H9 (cell line): ENCODE results near the gene UHRF1. TPM values are rescaled to one million over a fixed set of nuclear protein-coding genes. Genes with fewer than 3 reads are reported as not detected.

ENCODE experiments used
- DNase-seq: peaks from one replicate; pipeline ENCODE4 v3.0.0-alpha.2; 2017
- H2AFZ ChIP-seq: one replicate; pipeline ENCODE4 v1.6.1; 2013; ENCODE audit warnings: mild to moderate bottlenecking, low read length, control low read depth, moderate library complexity
- H2AK5ac ChIP-seq: 2 replicates; pipeline ENCODE4 v1.6.1; 2013; ENCODE audit warnings: low read length, control low read depth, mixed read lengths; ENCODE audit not compliant: insufficient read length
- H2BK120ac ChIP-seq: one replicate; pipeline ENCODE4 v1.6.1; 2013; ENCODE audit warnings: low read depth, mild to moderate bottlenecking, low read length, control low read depth, inconsistent platforms; ENCODE audit not compliant: poor library complexity, severe bottlenecking
- H2BK12ac ChIP-seq: 2 replicates; pipeline ENCODE4 v1.6.1; 2013; ENCODE audit warnings: low read length, control low read depth, mixed read lengths, low read depth; ENCODE audit not compliant: insufficient read length
- H2BK15ac ChIP-seq: 2 replicates; pipeline ENCODE4 v1.6.1; 2013; ENCODE audit warnings: low read depth, low read length, control low read depth
- H2BK20ac ChIP-seq: one replicate; pipeline ENCODE4 v1.6.1; 2013; ENCODE audit warnings: low read depth, mild to moderate bottlenecking, low read length, control low read depth, inconsistent platforms; ENCODE audit not compliant: poor library complexity, severe bottlenecking
- H2BK5ac ChIP-seq: 2 replicates; pipeline ENCODE4 v1.6.1; 2013; ENCODE audit warnings: low read length, control low read depth, mixed read lengths; ENCODE audit not compliant: insufficient read length
- H3K14ac ChIP-seq: 2 replicates; pipeline ENCODE4 v1.6.1; 2013; ENCODE audit warnings: low read length, control low read depth; ENCODE audit not compliant: insufficient read depth
- H3K18ac ChIP-seq: 2 replicates; pipeline ENCODE4 v1.6.1; 2013; ENCODE audit warnings: low read depth, mild to moderate bottlenecking, mixed read lengths, low read length, control low read depth; ENCODE audit not compliant: insufficient read length
- H3K23ac ChIP-seq: 2 replicates; pipeline ENCODE4 v1.6.1; 2013; ENCODE audit warnings: low read length, control low read depth, mixed read lengths, low read depth; ENCODE audit not compliant: insufficient read length
- H3K23me2 ChIP-seq: 2 replicates; pipeline ENCODE4 v1.6.1; 2013; ENCODE audit warnings: low read depth, mild to moderate bottlenecking, mixed read lengths, low read length, control low read depth; ENCODE audit not compliant: insufficient read length, poor library complexity, severe bottlenecking
- H3K27ac ChIP-seq: 2 replicates; pipeline ENCODE4 v1.5.1; 2013; ENCODE audit warnings: low read length, control low read depth, mixed read lengths, low read depth; ENCODE audit not compliant: insufficient read length
- H3K27me3 ChIP-seq: 2 replicates; pipeline ENCODE4 v1.6.1; 2013; ENCODE audit warnings: low read length, control low read depth, inconsistent platforms; ENCODE audit not compliant: insufficient read depth
- H3K4ac ChIP-seq: 2 replicates; pipeline ENCODE4 v1.6.1; 2013; ENCODE audit warnings: low read depth, mild to moderate bottlenecking, control low read depth, inconsistent platforms, low read length, moderate library complexity
- H3K4me1 ChIP-seq: 2 replicates; pipeline ENCODE4 v1.6.1; 2013; ENCODE audit warnings: low read length, control low read depth, inconsistent platforms; ENCODE audit not compliant: insufficient read depth
- H3K4me2 ChIP-seq: 2 replicates; pipeline ENCODE4 v1.6.1; 2013; ENCODE audit warnings: low read length, control low read depth, mixed read lengths; ENCODE audit not compliant: insufficient read length, insufficient read depth
- H3K56ac ChIP-seq: 2 replicates; pipeline ENCODE4 v1.6.1; 2013; ENCODE audit warnings: low read depth, mild to moderate bottlenecking, mixed read lengths, low read length, control low read depth; ENCODE audit not compliant: insufficient read length
- H3K79me1 ChIP-seq: 2 replicates; pipeline ENCODE4 v1.6.1; 2013; ENCODE audit warnings: low read depth, mild to moderate bottlenecking, moderate library complexity, low read length, control low read depth, inconsistent platforms; ENCODE audit not compliant: insufficient read depth, poor library complexity, severe bottlenecking
- H3K79me2 ChIP-seq: 2 replicates; pipeline ENCODE4 v1.6.1; 2013; ENCODE audit warnings: low read length, control low read depth, inconsistent platforms; ENCODE audit not compliant: insufficient read depth
- H3K9ac ChIP-seq: 2 replicates; pipeline ENCODE4 v1.6.1; 2013; ENCODE audit warnings: low read length, control low read depth, mixed read lengths; ENCODE audit not compliant: insufficient read length; ENCODE audit errors: extremely low read depth
- H3K9me3 ChIP-seq: one replicate; pipeline ENCODE4 v1.6.1; 2013; ENCODE audit warnings: low read depth, low read length, inconsistent platforms; ENCODE audit not compliant: control insufficient read depth
- H3T11ph ChIP-seq: one replicate; pipeline ENCODE4 v1.6.1; 2013; ENCODE audit warnings: mild to moderate bottlenecking, low read length, control low read depth, inconsistent platforms
- H4K20me1 ChIP-seq: one replicate; pipeline ENCODE4 v1.6.1; 2013; ENCODE audit not compliant: control insufficient read depth, insufficient read length, insufficient read depth
- H4K5ac ChIP-seq: 2 replicates; pipeline ENCODE4 v1.6.1; 2013; ENCODE audit warnings: low read depth, mild to moderate bottlenecking, mixed read lengths, low read length, control low read depth; ENCODE audit not compliant: insufficient read length
- H4K8ac ChIP-seq: replicated peaks from 2 replicates; pipeline ENCODE4 v1.6.1; 2013; ENCODE audit warnings: low read length, control low read depth, mixed read lengths, low read depth; ENCODE audit not compliant: insufficient read length
- H4K91ac ChIP-seq: 2 replicates; pipeline ENCODE4 v1.6.1; 2013; ENCODE audit warnings: low read depth, mild to moderate bottlenecking, moderate library complexity, mixed read lengths, low read length, control low read depth; ENCODE audit not compliant: insufficient read length
- H3K27ac Mint-ChIP-seq, 3 experiments: 2 replicates in 2 of 3; 3 replicates in 1 of 3; pipeline ENCODE4 v1.8.0; 2020 to 2021; ENCODE audit warnings: mixed read lengths in 3 of 3, mild to moderate bottlenecking in 1 of 3, moderate library complexity in 1 of 3
- H3K27me3 Mint-ChIP-seq: 2 replicates; pipeline ENCODE4 v1.8.0; 2021; ENCODE audit warnings: low read depth, mild to moderate bottlenecking, moderate library complexity, mixed read lengths
- H3K36me3 Mint-ChIP-seq, 3 experiments: 2 replicates in 2 of 3; 3 replicates in 1 of 3; pipeline ENCODE4 v1.8.0; 2020 to 2021; ENCODE audit warnings: low read depth in 3 of 3, mixed read lengths in 3 of 3; ENCODE audit not compliant: insufficient read depth in 1 of 3
- H3K4me1 Mint-ChIP-seq, 2 experiments: 2 replicates each; pipeline ENCODE4 v1.8.0; 2020; ENCODE audit warnings: mixed read lengths in 2 of 2
- H3K4me3 Mint-ChIP-seq, 2 experiments: 2 replicates in 1 of 2; 3 replicates in 1 of 2; pipeline ENCODE4 v1.8.0; 2020 to 2021; ENCODE audit warnings: mild to moderate bottlenecking in 2 of 2, mixed read lengths in 2 of 2, moderate library complexity in 1 of 2
- H3K9me3 Mint-ChIP-seq, 2 experiments: 2 replicates in 1 of 2; 3 replicates in 1 of 2; pipeline ENCODE4 v1.8.0; 2020; ENCODE audit warnings: mild to moderate bottlenecking in 2 of 2, mixed read lengths in 2 of 2, moderate library complexity in 1 of 2
- WGBS: extraction: QIAGEN DNeasy Blood & Tissue Kit; methylation state at CpG from one replicate; pipeline ENCODE4 v1.1.7; 2013; ENCODE audit warnings: missing lambda C conversion rate, low lambda C conversion rate, mixed read lengths; ENCODE audit not compliant: insufficient read length; ENCODE audit errors: extremely low coverage; 5-methylcytosine and 5-hydroxymethylcytosine counted together
- total RNA-seq: library from RNA; stranded (reverse); gene quantifications from 2 replicates; pipeline ENCODE4 v1.2.1, GENCODE V29; 2021
- TF ChIP-seq, protein P1 (sequence below): fragments of 200-600 bp; sonication (generic); conservative IDR thresholded peaks from 3 replicates; pipeline ENCODE4 v1.8.0; 2021; ENCODE audit warnings: antibody characterized with exemption, mild to moderate bottlenecking

The UHRF1 gene
- total RNA-seq, 1 experiment from 2014 or later: 106 TPM

DNA sequence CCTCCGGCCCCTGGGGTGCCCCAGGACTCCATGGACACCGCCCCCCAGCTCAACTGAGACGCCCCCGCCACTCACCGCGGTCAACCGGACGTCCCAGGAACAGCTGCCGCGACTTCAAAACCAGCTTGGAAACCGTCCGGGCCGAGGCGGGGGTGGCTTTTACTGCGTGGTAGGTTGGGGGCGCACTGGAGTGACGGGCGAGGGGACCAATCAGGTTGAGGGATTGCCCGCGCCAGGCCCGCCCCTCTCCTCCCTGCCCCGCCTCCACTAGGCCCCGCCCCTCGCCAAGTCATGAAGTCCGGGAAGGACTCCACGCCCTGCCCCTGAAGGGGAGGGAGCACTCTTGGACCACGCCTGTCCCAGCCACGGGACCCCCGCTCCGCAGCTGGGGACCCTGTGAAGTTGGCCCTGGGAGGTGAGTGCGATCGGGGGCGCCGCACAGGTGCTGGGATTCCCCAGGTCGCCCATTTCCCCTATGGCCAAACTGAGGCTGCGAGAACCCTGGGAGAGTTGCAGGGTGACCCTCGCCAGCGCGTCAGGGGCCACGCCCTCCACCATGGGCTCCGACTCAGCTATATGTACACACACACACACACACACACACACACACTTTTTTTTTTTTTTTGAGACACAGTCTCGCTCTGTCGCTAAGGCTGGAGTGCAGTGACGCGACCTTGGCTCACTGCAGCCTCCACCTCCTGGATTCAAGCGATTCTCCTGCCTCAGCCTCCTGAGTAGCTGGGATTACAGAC lies 41.6 kb upstream of the UHRF1 start, which contains the start of gene PLIN3:
PLIN3 (minus strand) TSS at position 134 of the 752 bp plus-strand sequence. CDS start 6,273 bp downstream, outside the sequence.
- Mint-ChIP-seq H3K27ac (peak within 1 kb of the TSS in 2 of 3 experiments; percentile 44 to 48; a peak in 3 of 7 replicates), H3K9me3 (no peaks in the 10 kb centered on the region; a peak in 1 of 5 replicates), H3K4me1 (peaks cover 7 to 8% of the 10 kb centered on the region in 2 experiments), H3K27me3 (no peaks in the 10 kb centered on the region), H3K36me3 (peaks cover 0 to 7% (median under 1%) of the 10 kb centered on the region in 3 experiments; a peak in 3 of 7 replicates), H3K4me3 (peak within 1 kb of the TSS; percentile 75 to 86)
- TF ChIP-seq, protein P1, sequence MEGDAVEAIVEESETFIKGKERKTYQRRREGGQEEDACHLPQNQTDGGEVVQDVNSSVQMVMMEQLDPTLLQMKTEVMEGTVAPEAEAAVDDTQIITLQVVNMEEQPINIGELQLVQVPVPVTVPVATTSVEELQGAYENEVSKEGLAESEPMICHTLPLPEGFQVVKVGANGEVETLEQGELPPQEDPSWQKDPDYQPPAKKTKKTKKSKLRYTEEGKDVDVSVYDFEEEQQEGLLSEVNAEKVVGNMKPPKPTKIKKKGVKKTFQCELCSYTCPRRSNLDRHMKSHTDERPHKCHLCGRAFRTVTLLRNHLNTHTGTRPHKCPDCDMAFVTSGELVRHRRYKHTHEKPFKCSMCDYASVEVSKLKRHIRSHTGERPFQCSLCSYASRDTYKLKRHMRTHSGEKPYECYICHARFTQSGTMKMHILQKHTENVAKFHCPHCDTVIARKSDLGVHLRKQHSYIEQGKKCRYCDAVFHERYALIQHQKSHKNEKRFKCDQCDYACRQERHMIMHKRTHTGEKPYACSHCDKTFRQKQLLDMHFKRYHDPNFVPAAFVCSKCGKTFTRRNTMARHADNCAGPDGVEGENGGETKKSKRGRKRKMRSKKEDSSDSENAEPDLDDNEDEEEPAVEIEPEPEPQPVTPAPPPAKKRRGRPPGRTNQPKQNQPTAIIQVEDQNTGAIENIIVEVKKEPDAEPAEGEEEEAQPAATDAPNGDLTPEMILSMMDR: no peak
- no peak within 1 kb of the TSS for H2AFZ ChIP-seq
- H4K91ac ChIP-seq: no peak within 1 kb of the TSS
- H2BK5ac ChIP-seq: no peak within 1 kb of the TSS
- no peak within 1 kb of the TSS for H3K18ac ChIP-seq
- peak; percentile 96 for DNase-seq
- H3K14ac ChIP-seq: no peak within 1 kb of the TSS
- H3K4me2 ChIP-seq: peak within 1 kb of the TSS; percentile 51
- H2BK12ac ChIP-seq: no peak within 1 kb of the TSS
- H2BK15ac ChIP-seq: no peak within 1 kb of the TSS
- H3K23me2 ChIP-seq: no peaks in the 10 kb centered on the region
- H4K20me1 ChIP-seq: no peaks in the 10 kb centered on the region
- no peak within 1 kb of the TSS for H2BK20ac ChIP-seq
- no peak within 1 kb of the TSS for H2AK5ac ChIP-seq
- H3K27ac ChIP-seq: no peak within 1 kb of the TSS
- no CpG with 5 or more reads among the region's 46 CpGs for WGBS
- H3K56ac ChIP-seq: no peak within 1 kb of the TSS
- no peak within 1 kb of the TSS for H4K8ac ChIP-seq
- no peaks in the 10 kb centered on the region; the same call in 1 of the 2 replicates for H3K79me2 ChIP-seq
- no peaks in the 10 kb centered on the region for H3K9me3 ChIP-seq
- H3K9ac ChIP-seq: no peak within 1 kb of the TSS
- no peak within 1 kb of the TSS for H3K23ac ChIP-seq
- no peak within 1 kb of the TSS for H3T11ph ChIP-seq
- no peak within 1 kb of the TSS for H3K4ac ChIP-seq
- H2BK120ac ChIP-seq: no peak within 1 kb of the TSS
- no peaks in the 10 kb centered on the region for H3K27me3 ChIP-seq
- H3K4me1 ChIP-seq: 0 out of 2 replicates have a peak, but pooled peaks cover 5% of the 10 kb centered on the region
- H4K5ac ChIP-seq: no peak within 1 kb of the TSS
- peaks cover 5% of the 10 kb centered on the region for H3K79me1 ChIP-seq
